CD4-positive, CD25-positive, alpha-beta regulatory T cell (primary cell): ENCODE results near the gene SMCO3. TPM values are rescaled to one million over a fixed set of nuclear protein-coding genes. Genes with fewer than 3 reads are reported as not detected.
"Not testable (repeated sequence)": the region's sequence is repeated elsewhere in the genome, so short reads cannot be mapped to it uniquely, and the experiment has no call there.

Source experiments
- ATAC-seq, 2 donors: fragments of 150-1000 bp; cut with Tn5 transposase; one replicate each; pipeline ENCODE4 v1.10.0; 2021; ENCODE audit warnings: low read depth in 2 of 2, moderate number of reproducible peaks in 2 of 2, moderate library complexity in 1 of 2
- DNase-seq, 3 donors: peaks; one replicate each; pipeline versions ENCODE4 v3.0.0 to v3.0.0-alpha.2; 2012 to 2022; ENCODE audit warnings: mixed read lengths in 1 of 3
- H3K27ac ChIP-seq: one replicate; pipeline ENCODE4 v1.7.0; 2013; ENCODE audit warnings: mild to moderate bottlenecking, low read length; ENCODE audit not compliant: insufficient read depth, poor library complexity, severe bottlenecking
- H3K27me3 ChIP-seq: one replicate; pipeline ENCODE4 v1.7.0; 2013; ENCODE audit warnings: low read length; ENCODE audit not compliant: control insufficient read depth, insufficient read depth
- H3K36me3 ChIP-seq: one replicate; pipeline ENCODE4 v1.7.0; 2013; ENCODE audit warnings: mild to moderate bottlenecking, low read length, moderate library complexity; ENCODE audit not compliant: control insufficient read depth, insufficient read depth
- H3K4me1 ChIP-seq: 2 replicates; pipeline ENCODE4 v1.7.0; 2013; ENCODE audit warnings: mild to moderate bottlenecking, low read length; ENCODE audit not compliant: insufficient read depth, control insufficient read depth, poor library complexity, severe bottlenecking
- H3K4me3 ChIP-seq: one replicate; pipeline ENCODE4 v1.7.0; 2013; ENCODE audit warnings: low read depth, mild to moderate bottlenecking, low read length, moderate library complexity
- H3K9me3 ChIP-seq, 2 experiments: 1 replicate in 1 of 2; 2 replicates in 1 of 2; pipeline ENCODE4 v1.7.0; 2013; ENCODE audit warnings: low read length in 2 of 2, mild to moderate bottlenecking in 1 of 2, moderate library complexity in 1 of 2; ENCODE audit not compliant: control insufficient read depth in 2 of 2
- H3K27ac Mint-ChIP-seq, 3 donors: one replicate each; pipeline ENCODE4 v1.8.0; 2020 to 2022; ENCODE audit warnings: mild to moderate bottlenecking in 3 of 3, mixed read lengths in 3 of 3, moderate library complexity in 2 of 3
- H3K27me3 Mint-ChIP-seq: one replicate; pipeline ENCODE4 v1.8.0; 2022; ENCODE audit warnings: mild to moderate bottlenecking, mixed read lengths
- H3K36me3 Mint-ChIP-seq: one replicate; pipeline ENCODE4 v1.8.0; 2020; ENCODE audit warnings: mixed read lengths
- H3K4me1 Mint-ChIP-seq, 4 donors: one replicate each; pipeline ENCODE4 v1.8.0; 2020 to 2022; ENCODE audit warnings: mixed read lengths in 4 of 4, mild to moderate bottlenecking in 1 of 4
- H3K4me3 Mint-ChIP-seq, 4 donors: one replicate each; pipeline ENCODE4 v1.8.0; 2020 to 2022; ENCODE audit warnings: mild to moderate bottlenecking in 4 of 4, mixed read lengths in 4 of 4, moderate library complexity in 3 of 4
- H3K9me3 Mint-ChIP-seq, 7 donors: one replicate each; pipeline ENCODE4 v1.8.0; 2020 to 2022; ENCODE audit warnings: mixed read lengths in 7 of 7, mild to moderate bottlenecking in 3 of 7, moderate library complexity in 2 of 7
- polyA plus RNA-seq, 4 donors: library from polyadenylated mRNA; unstranded; fragments of 300-500 nt; fragmentation: Illumina TruSeq; gene quantifications; one replicate each; pipeline ENCODE4 v1.2.3, GENCODE V29; 2021
- total RNA-seq: library from RNA; stranded (reverse); gene quantifications from one replicate; pipeline ENCODE4 v1.2.3, GENCODE V29; 2022

Gene SMCO3
- total and polyA plus RNA-seq, 5 donors from 2014 or later: 0.08 to 0.09 TPM; not detected in 3

- no peak for ATAC-seq
- Mint-ChIP-seq H3K36me3 (peaks cover 32% of the 10 kb centered on the region), H3K4me1 (peaks cover 23 to 69% (median 40%) of the 10 kb centered on the region in 4 donors), H3K9me3 (peaks cover 0 to 29% (median 6%) of the 10 kb centered on the region in 7 donors), H3K4me3 (peak overlapping the region; percentile 91 to 100 (median 98)), H3K27me3 (peaks cover 7% of the 10 kb centered on the region), H3K27ac (peak overlapping the region; percentile 98 to 100 (median 100))
- peaks cover 44% of the 10 kb centered on the region for H3K4me1 ChIP-seq
- H3K9me3 ChIP-seq: peaks cover 15 to 18% of the 10 kb centered on the region in 2 experiments
- H3K27me3 ChIP-seq: no peaks in the 10 kb centered on the region
- peaks cover 28% of the 10 kb centered on the region for H3K36me3 ChIP-seq
- H3K27ac ChIP-seq: peak overlapping the region; percentile 100
- H3K4me3 ChIP-seq: peak overlapping the region; percentile 97
- DNase-seq: no peak
Observed at GRCh38 chr12:14769466-14769968, 44.5 kb downstream of the SMCO3 start.

DNA sequence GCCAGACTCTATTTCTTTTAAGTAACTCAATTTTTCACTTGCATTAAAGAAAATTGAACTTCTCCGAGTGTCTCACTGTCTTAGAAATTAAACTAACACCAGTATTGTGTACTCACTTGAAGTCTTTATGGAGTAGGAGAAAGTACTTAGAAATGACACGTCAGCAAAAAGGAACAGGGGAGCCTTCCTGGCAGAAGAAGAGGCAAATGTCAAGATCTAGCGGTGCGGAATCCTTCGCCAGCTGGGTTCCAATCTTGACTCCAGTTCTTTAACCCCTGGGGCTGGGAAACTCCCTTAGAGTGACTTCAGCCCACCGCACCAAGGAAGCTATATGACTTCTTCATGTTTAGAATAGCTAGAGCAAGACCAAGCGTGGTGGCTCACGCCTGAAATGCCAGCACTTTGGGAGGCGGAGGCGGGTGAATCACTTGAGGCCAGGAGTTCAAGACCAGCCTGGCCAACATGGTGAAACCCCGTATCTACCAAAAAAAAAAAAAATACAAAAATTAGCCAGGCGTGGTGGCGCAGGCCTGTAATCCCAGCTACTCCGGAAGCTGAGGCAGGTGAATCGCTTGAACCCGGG lies 45.1 kb downstream of the SMCO3 start:
- peaks cover 23 to 64% (median 37%) of the 10 kb centered on the region in 4 donors for H3K4me1 Mint-ChIP-seq
- Histone ChIP-seq H3K4me3 (peak overlapping the region; percentile 97), H3K36me3 (peaks cover 28% of the 10 kb centered on the region), H3K9me3 (peaks cover 15 to 18% of the 10 kb centered on the region in 2 experiments), H3K27ac (peak overlapping the region; percentile 100), H3K27me3 (no peaks in the 10 kb centered on the region), H3K4me1 (peaks cover 43% of the 10 kb centered on the region)
- ATAC-seq (no peak), DNase-seq (peak in 2 of 3 donors; percentile 32 to 35)
- H3K27me3 Mint-ChIP-seq: peaks cover 7% of the 10 kb centered on the region
- H3K4me3 Mint-ChIP-seq: peak overlapping the region; percentile 91 to 100 (median 98)
- peak overlapping the region; percentile 98 to 100 (median 100) for H3K27ac Mint-ChIP-seq
- peaks cover 0 to 29% (median 7%) of the 10 kb centered on the region in 7 donors for H3K9me3 Mint-ChIP-seq
- peaks cover 32% of the 10 kb centered on the region for H3K36me3 Mint-ChIP-seq

DNA sequence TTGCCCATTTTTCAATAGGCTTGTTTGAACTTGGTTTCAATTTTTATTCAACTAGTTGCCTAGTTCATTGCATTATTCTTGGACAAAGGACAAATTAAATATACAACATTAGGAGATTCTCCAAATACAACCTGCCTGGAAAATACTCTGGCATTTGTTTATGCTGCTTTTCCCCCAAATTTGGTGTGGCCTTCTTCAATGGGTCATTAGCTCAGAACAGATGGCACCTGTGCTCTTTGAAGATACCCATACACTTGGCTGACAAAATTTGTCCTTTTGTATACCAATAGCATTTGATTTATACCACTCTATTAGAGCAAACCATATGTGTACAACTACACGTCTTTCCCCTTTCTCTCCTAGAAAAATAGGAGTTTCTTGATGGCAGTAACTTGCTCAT lies 46.4 kb downstream of the SMCO3 start:
- peak overlapping the region; percentile 97 for H3K4me3 ChIP-seq
- H3K4me1 Mint-ChIP-seq: peaks cover 19 to 59% (median 36%) of the 10 kb centered on the region in 4 donors
- no peak for ATAC-seq
- H3K36me3 ChIP-seq: peaks cover 33% of the 10 kb centered on the region
- H3K4me1 ChIP-seq: peaks cover 30% of the 10 kb centered on the region
- no peaks in the 10 kb centered on the region for H3K27me3 ChIP-seq
- H3K36me3 Mint-ChIP-seq: peaks cover 34% of the 10 kb centered on the region
- no peak for DNase-seq
- peak overlapping the region in 2 of 3 donors; percentile 20 to 100 for H3K27ac Mint-ChIP-seq
- peaks cover 15 to 20% of the 10 kb centered on the region in 2 experiments for H3K9me3 ChIP-seq
- peak overlapping the region; percentile 67 to 96 (median 90) for H3K4me3 Mint-ChIP-seq
- H3K27me3 Mint-ChIP-seq: peaks cover 7% of the 10 kb centered on the region
- peaks cover 0 to 29% (median 8%) of the 10 kb centered on the region in 7 donors for H3K9me3 Mint-ChIP-seq
- H3K27ac ChIP-seq: peak overlapping the region; percentile 6

DNA sequence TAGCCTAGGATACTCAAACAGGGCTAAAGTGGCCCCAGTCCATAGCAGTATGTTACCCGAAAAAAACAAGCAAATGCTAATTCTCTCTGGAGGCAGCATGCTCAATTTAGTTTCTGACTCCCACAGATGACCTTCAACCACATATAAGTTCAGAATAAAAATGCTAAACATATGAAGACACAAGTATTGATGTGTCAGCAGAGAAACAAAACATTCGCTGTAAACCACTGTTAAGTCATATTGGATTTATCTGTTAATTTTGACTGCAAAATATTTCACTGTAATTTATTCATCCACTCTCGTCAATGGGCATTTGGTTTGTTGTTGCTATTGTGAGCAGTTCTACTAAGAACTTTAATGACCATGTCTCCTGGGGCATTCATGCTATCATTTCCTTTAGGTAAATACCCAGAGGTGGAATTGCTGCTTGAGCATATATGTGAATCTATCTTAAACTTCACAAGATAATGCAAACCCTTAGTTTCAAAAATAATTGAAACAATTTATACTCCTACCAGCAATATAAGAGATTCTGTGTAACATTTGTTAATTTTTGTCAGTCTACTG lies 47.2 kb downstream of the SMCO3 start:
- Histone ChIP-seq H3K9me3 (peaks cover 21 to 25% of the 10 kb centered on the region in 2 experiments), H3K36me3 (peaks cover 40% of the 10 kb centered on the region), H3K4me1 (peaks cover 23% of the 10 kb centered on the region), H3K27me3 (no peaks in the 10 kb centered on the region), H3K27ac (peak overlapping the region; percentile 3), H3K4me3 (peak overlapping the region; percentile 97)
- Mint-ChIP-seq H3K9me3 (peaks cover 0 to 31% (median 15%) of the 10 kb centered on the region in 7 donors), H3K36me3 (peaks cover 43% of the 10 kb centered on the region), H3K27me3 (peaks cover 7% of the 10 kb centered on the region), H3K4me1 (peaks cover 20 to 57% (median 36%) of the 10 kb centered on the region in 4 donors), H3K4me3 (peak overlapping the region; percentile 59 to 91 (median 78)), H3K27ac (peak overlapping the region in 2 of 3 donors; percentile 29 to 100)
- no peak for ATAC-seq
- DNase-seq: no peak

GRCh38 chr12:14766020-14766419 lies 48.0 kb downstream of the SMCO3 start:
- Histone ChIP-seq H3K9me3 (peaks cover 21 to 27% of the 10 kb centered on the region in 2 experiments), H3K4me1 (peaks cover 18% of the 10 kb centered on the region), H3K36me3 (peaks cover 43% of the 10 kb centered on the region)
- not testable (repeated sequence) for DNase-seq, ATAC-seq, H3K27me3 ChIP-seq, H3K27ac Mint-ChIP-seq, H3K4me3 ChIP-seq, H3K27ac ChIP-seq, H3K27me3 Mint-ChIP-seq
- H3K4me3 Mint-ChIP-seq: peak overlapping the region in 3 of 4 donors; percentile 13 to 43 (median 26)
- H3K9me3 Mint-ChIP-seq: peaks cover 0 to 37% (median 18%) of the 10 kb centered on the region in 7 donors
- H3K4me1 Mint-ChIP-seq: peaks cover 19 to 56% (median 33%) of the 10 kb centered on the region in 4 donors
- H3K36me3 Mint-ChIP-seq: peaks cover 49% of the 10 kb centered on the region

DNA sequence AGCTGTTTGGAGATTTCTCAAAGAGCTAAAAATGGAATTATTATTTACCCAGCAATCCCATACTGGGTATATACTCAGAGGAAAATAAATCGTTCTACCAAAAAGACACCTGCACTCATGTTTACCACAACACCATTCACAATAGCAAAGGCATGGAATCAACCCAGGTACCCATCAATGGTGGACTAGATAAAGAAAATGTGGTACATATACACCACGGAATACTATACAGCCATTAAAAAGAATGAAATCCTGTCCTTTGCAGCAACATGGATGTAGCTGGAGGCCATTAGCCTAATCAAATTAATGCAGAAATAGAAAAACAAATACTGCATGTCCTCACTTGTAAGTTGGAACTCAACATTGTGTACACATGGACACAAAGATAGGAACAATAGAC lies 48.6 kb downstream of the SMCO3 start:
- Histone ChIP-seq H3K27me3 (no peaks in the 10 kb centered on the region), H3K4me3 (peak overlapping the region; percentile 33), H3K9me3 (peaks cover 21 to 33% of the 10 kb centered on the region in 2 experiments), H3K4me1 (peaks cover 17% of the 10 kb centered on the region), H3K36me3 (peaks cover 47% of the 10 kb centered on the region), H3K27ac (no peak overlapping the region)
- peaks cover 19 to 53% (median 33%) of the 10 kb centered on the region in 4 donors for H3K4me1 Mint-ChIP-seq
- H3K9me3 Mint-ChIP-seq: peaks cover 0 to 42% (median 18%) of the 10 kb centered on the region in 7 donors
- DNase-seq: no peak
- no peak for ATAC-seq
- peaks cover 49% of the 10 kb centered on the region for H3K36me3 Mint-ChIP-seq
- no peak overlapping the region for H3K27ac Mint-ChIP-seq
- H3K4me3 Mint-ChIP-seq: peak overlapping the region in 2 of 4 donors; percentile 26 to 43
- H3K27me3 Mint-ChIP-seq: no peaks in the 10 kb centered on the region

- H3K4me3 ChIP-seq, H3K4me1 ChIP-seq, H3K4me3 Mint-ChIP-seq, ATAC-seq, H3K27me3 ChIP-seq, H3K27me3 Mint-ChIP-seq, DNase-seq, H3K27ac ChIP-seq: not testable (repeated sequence)
- peaks cover 0 to 25% (median 8%) of the 10 kb centered on the region in 7 donors for H3K9me3 Mint-ChIP-seq
- peak overlapping the region in 2 of 3 donors; percentile 20 to 75 for H3K27ac Mint-ChIP-seq
- H3K36me3 Mint-ChIP-seq: peaks cover 45% of the 10 kb centered on the region
- H3K4me1 Mint-ChIP-seq: peaks cover 6 to 48% (median 31%) of the 10 kb centered on the region in 4 donors
- H3K9me3 ChIP-seq: peaks cover 6 to 24% of the 10 kb centered on the region in 2 experiments
- H3K36me3 ChIP-seq: peaks cover 19% of the 10 kb centered on the region
Observed at GRCh38 chr12:14759711-14760280, 54.2 kb downstream of the SMCO3 start.
